RWPE1 (cell line): ENCODE results near the gene GPATCH8.

Experiments used
- CTCF ChIA-PET: fragments of 350-600 bp; sonication (Branson Sonifier 250); formaldehyde crosslinking; extraction: SDS; loops from one replicate; lab custom pipeline; 2021; lab: Yijun Ruan, JAX
- POLR2A ChIA-PET: fragments of 400-600 bp; formaldehyde crosslinking; extraction: SDS; loops from one replicate; lab custom pipeline; 2020; ENCODE audit warnings: antibody characterized with exemption; ENCODE audit not compliant: low non-redundant PET; lab: Yijun Ruan, JAX
- DNase-seq: peaks from one replicate; pipeline ENCODE4 v3.0.0; 2012; ENCODE audit warnings: low spot score
- H3K27ac ChIP-seq: fragments of 450-650 bp; 2 replicates; pipeline ENCODE4 v1.5.1; 2017
- CTCF ChIP-seq: fragments of 450-650 bp; conservative IDR thresholded peaks from 2 replicates; pipeline ENCODE4 v1.5.1; 2017; ENCODE audit warnings: low read depth, mild to moderate bottlenecking

GPATCH8 gene

GRCh38 chr17:44546671-44547606 lies 43.7 kb upstream of the GPATCH8 start:
- no peak for TF ChIP-seq CTCF
- ChIA-PET CTCF (interaction anchor here (0.6 kb wide), 1 partner anchor 1135 kb away, joined by 3 read pairs; no protein-coding TSS in a partner anchor), POLR2A (no interaction called here)
- peak; percentile 76 for DNase-seq
- peak overlapping the region; percentile 35; the same call in 1 of the 2 replicates for H3K27ac ChIP-seq

GRCh38 chr17:44543905-44544523 lies 40.8 kb upstream of the GPATCH8 start:
- ChIA-PET POLR2A (interaction anchor here (0.7 kb wide), 1 partner anchor 141 kb away, joined by 3 read pairs; no protein-coding TSS in a partner anchor), CTCF (interaction anchor here (0.7 to 1.9 kb wide), 2 partner anchors 11 to 192 kb away, joined by 3 to 12 read pairs; no protein-coding TSS in a partner anchor)
- peak overlapping the region; percentile 32; the same call in 1 of the 2 replicates for H3K27ac ChIP-seq
- no peak for DNase-seq
- no peak for TF ChIP-seq CTCF

- TF ChIP-seq CTCF, result no peak
- POLR2A ChIA-PET, result interaction anchor here (0.7 kb wide), 1 partner anchor 140 kb away, joined by 3 read pairs; no protein-coding TSS in a partner anchor
- peak; percentile 91 for DNase-seq
Measured at GRCh38 chr17:44543213-44543904, 40.2 kb upstream of the GPATCH8 start.

GRCh38 chr17:44541884-44542581 lies 38.8 kb upstream of the GPATCH8 start:
- no peak overlapping the region for H3K27ac ChIP-seq
- POLR2A ChIA-PET, result no interaction called here
- TF ChIP-seq CTCF, result no peak
- CTCF ChIA-PET, result interaction anchor here (0.6 to 1.0 kb wide), 2 partner anchors 11 to 1536 kb away, joined by 3 read pairs; no protein-coding TSS in a partner anchor
- no peak for DNase-seq

More at GRCh38 chr17:44543213-44543904, 40.2 kb upstream of the GPATCH8 start:
- H3K27ac ChIP-seq, result peak overlapping the region; percentile 61; the same call in 1 of the 2 replicates
- CTCF ChIA-PET, result interaction anchor here (0.6 to 1.9 kb wide), 3 partner anchors 10 to 697 kb away, joined by 3 to 12 read pairs (median 3); partner anchors contain the start of gene CD300LG

GRCh38 chr17:44540246-44541084 lies 37.3 kb upstream of the GPATCH8 start:
- CTCF ChIA-PET, result interaction anchor here (0.6 kb wide), 1 partner anchor 48 kb away, joined by 4 read pairs; no protein-coding TSS in a partner anchor
- POLR2A ChIA-PET, result interaction anchor here (0.6 kb wide), 1 partner anchor 16 kb away, joined by 3 read pairs; no protein-coding TSS in a partner anchor
- no peak for TF ChIP-seq CTCF
- DNase-seq, result no peak
- no peak overlapping the region for H3K27ac ChIP-seq
